Thyroid gland (tissue), 4 donors: Measurements from ENCODE around the gene EGFR.

Experiments
- POLR2A ChIP-seq, 2 donors: fragments of 450-650 bp; IDR thresholded peaks; one replicate each; pipeline ENCODE4 v1.6.1; 2017; ENCODE audit warnings: antibody characterized with exemption in 2 of 2, mild to moderate bottlenecking in 2 of 2, moderate library complexity in 1 of 2
- TF ChIP-seq, protein P1 (sequence below), 6 experiments: fragments of 200-600 bp in 3 of 6; fragments of 450-650 bp in 3 of 6; sonication (generic) in 3 of 6; IDR thresholded peaks; one replicate each; pipeline ENCODE4 v1.5.1; 2016 to 2019; ENCODE audit warnings: antibody characterized with exemption in 6 of 6, mild to moderate bottlenecking in 2 of 6, inconsistent platforms in 1 of 6, moderate library complexity in 1 of 6

DNA sequence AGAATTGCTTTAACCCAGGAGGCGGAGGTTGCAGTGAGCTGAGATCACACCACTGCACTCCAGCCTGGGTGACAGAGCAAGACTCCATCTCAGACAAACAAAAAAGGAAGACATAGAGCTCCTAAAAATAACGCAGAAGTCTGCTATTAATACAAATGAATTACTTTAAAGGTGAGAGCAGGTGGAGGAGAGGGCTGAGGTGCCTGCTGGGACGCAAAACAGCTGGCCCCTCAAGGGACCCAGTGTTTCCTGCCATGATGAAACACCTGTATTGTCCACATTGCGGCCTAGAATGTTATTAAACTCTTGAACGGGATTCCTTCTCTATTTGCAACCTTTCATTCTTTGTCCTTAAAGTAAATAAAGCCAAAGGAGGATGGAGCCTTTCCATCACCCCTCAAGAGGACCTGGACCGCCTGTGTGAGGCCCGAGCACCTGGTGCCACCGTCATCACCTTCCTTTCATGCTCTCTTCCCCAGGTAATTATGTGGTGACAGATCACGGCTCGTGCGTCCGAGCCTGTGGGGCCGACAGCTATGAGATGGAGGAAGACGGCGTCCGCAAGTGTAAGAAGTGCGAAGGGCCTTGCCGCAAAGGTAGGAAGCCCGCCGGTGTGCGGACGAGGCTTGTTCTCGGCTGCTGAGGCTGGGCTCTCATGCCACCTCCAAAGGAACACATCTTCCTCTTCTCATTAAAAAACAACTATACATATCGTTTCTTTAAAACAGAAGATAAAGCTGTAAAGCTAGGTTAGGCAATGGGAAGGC is 136.7 kb downstream of the EGFR start:
- TF ChIP-seq, protein P1, sequence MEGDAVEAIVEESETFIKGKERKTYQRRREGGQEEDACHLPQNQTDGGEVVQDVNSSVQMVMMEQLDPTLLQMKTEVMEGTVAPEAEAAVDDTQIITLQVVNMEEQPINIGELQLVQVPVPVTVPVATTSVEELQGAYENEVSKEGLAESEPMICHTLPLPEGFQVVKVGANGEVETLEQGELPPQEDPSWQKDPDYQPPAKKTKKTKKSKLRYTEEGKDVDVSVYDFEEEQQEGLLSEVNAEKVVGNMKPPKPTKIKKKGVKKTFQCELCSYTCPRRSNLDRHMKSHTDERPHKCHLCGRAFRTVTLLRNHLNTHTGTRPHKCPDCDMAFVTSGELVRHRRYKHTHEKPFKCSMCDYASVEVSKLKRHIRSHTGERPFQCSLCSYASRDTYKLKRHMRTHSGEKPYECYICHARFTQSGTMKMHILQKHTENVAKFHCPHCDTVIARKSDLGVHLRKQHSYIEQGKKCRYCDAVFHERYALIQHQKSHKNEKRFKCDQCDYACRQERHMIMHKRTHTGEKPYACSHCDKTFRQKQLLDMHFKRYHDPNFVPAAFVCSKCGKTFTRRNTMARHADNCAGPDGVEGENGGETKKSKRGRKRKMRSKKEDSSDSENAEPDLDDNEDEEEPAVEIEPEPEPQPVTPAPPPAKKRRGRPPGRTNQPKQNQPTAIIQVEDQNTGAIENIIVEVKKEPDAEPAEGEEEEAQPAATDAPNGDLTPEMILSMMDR (IDR thresholded peaks at IDR 0.05): no peak
- TF ChIP-seq POLR2A (IDR thresholded peaks at IDR 0.05): no peak
